Loucy (cell line): Measurements from ENCODE around the gene FAM53A.
"Not testable (repeated sequence)": the region's sequence is repeated elsewhere in the genome, so short reads cannot be mapped to it uniquely, and the experiment has no call there.

Experiments
- H2AFZ ChIP-seq: fragments of 200-600 bp; sonication (generic); 2 replicates; pipeline ENCODE4 v1.6.0; 2016; ENCODE audit warnings: antibody characterized with exemption, mild to moderate bottlenecking, low read length, moderate library complexity
- H3F3A ChIP-seq: fragments of 200-600 bp; 2 replicates; pipeline ENCODE4 v1.6.0; 2016; ENCODE audit warnings: antibody characterized with exemption, low read depth, mild to moderate bottlenecking
- H3K27me3 ChIP-seq: fragments of 200-600 bp; sonication (generic); 2 replicates; pipeline ENCODE4 v1.6.1; 2014; ENCODE audit warnings: low read length, mild to moderate bottlenecking; ENCODE audit not compliant: insufficient read depth, poor library complexity, severe bottlenecking
- H3K36me3 ChIP-seq: fragments of 200-600 bp; sonication (generic); 2 replicates; pipeline ENCODE4 v1.6.1; 2016; ENCODE audit warnings: low read length; ENCODE audit not compliant: insufficient read depth
- H3K4me1 ChIP-seq: fragments of 200-600 bp; sonication (generic); 2 replicates; pipeline ENCODE4 v1.5.1; 2014; ENCODE audit warnings: low read length, mild to moderate bottlenecking; ENCODE audit not compliant: insufficient read depth, poor library complexity, severe bottlenecking
- H3K4me2 ChIP-seq: fragments of 200-600 bp; sonication (generic); 2 replicates; pipeline ENCODE4 v1.6.0; 2014; ENCODE audit warnings: antibody characterized with exemption, low read length, low read depth, mild to moderate bottlenecking; ENCODE audit not compliant: poor library complexity, severe bottlenecking
- H3K4me3 ChIP-seq: fragments of 200-600 bp; sonication (generic); 2 replicates; pipeline ENCODE4 v1.5.1; 2014; ENCODE audit warnings: low read length, mild to moderate bottlenecking, mixed read lengths; ENCODE audit not compliant: poor library complexity, severe bottlenecking
- H3K79me2 ChIP-seq: fragments of 200-600 bp; sonication (generic); 2 replicates; pipeline ENCODE4 v1.6.1; 2014; ENCODE audit warnings: low read length; ENCODE audit not compliant: insufficient read depth
- H3K9ac ChIP-seq: fragments of 200-600 bp; sonication (generic); 2 replicates; pipeline ENCODE4 v1.6.0; 2014; ENCODE audit warnings: mild to moderate bottlenecking, low read depth, low read length, moderate library complexity; ENCODE audit not compliant: poor library complexity, severe bottlenecking
- H3K9me2 ChIP-seq: fragments of 200-600 bp; sonication (generic); replicated peaks from 2 replicates; pipeline ENCODE4 v1.6.1; 2016; ENCODE audit warnings: low read depth, low read length, mixed read lengths
- H3K9me3 ChIP-seq: fragments of 200-600 bp; sonication (generic); 2 replicates; pipeline ENCODE4 v1.6.1; 2014; ENCODE audit warnings: mild to moderate bottlenecking, antibody characterized with exemption, low read length, low read depth; ENCODE audit not compliant: insufficient read depth
- H4K20me1 ChIP-seq: fragments of 200-600 bp; sonication (generic); 2 replicates; pipeline ENCODE4 v1.6.0; 2014; ENCODE audit warnings: antibody characterized with exemption, low read length, mild to moderate bottlenecking; ENCODE audit not compliant: insufficient read depth, poor library complexity, severe bottlenecking
- EZH2phosphoT487 ChIP-seq: fragments of 200-600 bp; IDR thresholded peaks from 2 replicates; pipeline ENCODE4 v1.6.1; 2018; ENCODE audit warnings: antibody characterized with exemption, mild to moderate bottlenecking, moderate library complexity, borderline replicate concordance
- TF ChIP-seq, protein P1 (sequence below): fragments of 200-600 bp; sonication (generic); conservative IDR thresholded peaks from 2 replicates; pipeline ENCODE4 v1.5.1; 2014; ENCODE audit warnings: mild to moderate bottlenecking, antibody characterized with exemption, low read length

The FAM53A gene

DNA sequence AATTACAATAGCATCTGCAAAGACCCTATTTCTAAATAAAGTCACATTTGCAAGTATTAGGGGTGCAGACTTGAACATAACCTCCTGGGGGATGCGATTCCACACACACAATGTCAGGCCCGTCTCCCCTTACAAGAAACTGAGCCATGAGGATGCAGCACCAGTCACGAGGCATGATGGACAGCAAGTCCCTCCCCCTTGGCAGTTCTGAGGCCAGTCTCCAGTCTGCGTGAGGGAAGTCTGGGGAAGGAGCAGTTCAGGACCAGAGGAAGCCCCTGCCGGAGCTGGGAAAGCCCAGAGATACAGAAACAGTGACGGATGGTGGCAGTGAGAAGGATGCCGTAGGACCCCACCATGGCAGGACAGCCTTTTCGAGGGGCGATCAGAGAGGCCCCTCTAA is 9.4 kb downstream of the FAM53A start:
- no peak overlapping the region for H3K9ac ChIP-seq
- TF ChIP-seq, protein P1, sequence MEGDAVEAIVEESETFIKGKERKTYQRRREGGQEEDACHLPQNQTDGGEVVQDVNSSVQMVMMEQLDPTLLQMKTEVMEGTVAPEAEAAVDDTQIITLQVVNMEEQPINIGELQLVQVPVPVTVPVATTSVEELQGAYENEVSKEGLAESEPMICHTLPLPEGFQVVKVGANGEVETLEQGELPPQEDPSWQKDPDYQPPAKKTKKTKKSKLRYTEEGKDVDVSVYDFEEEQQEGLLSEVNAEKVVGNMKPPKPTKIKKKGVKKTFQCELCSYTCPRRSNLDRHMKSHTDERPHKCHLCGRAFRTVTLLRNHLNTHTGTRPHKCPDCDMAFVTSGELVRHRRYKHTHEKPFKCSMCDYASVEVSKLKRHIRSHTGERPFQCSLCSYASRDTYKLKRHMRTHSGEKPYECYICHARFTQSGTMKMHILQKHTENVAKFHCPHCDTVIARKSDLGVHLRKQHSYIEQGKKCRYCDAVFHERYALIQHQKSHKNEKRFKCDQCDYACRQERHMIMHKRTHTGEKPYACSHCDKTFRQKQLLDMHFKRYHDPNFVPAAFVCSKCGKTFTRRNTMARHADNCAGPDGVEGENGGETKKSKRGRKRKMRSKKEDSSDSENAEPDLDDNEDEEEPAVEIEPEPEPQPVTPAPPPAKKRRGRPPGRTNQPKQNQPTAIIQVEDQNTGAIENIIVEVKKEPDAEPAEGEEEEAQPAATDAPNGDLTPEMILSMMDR: no peak
- no peak for TF ChIP-seq EZH2phosphoT487

DNA sequence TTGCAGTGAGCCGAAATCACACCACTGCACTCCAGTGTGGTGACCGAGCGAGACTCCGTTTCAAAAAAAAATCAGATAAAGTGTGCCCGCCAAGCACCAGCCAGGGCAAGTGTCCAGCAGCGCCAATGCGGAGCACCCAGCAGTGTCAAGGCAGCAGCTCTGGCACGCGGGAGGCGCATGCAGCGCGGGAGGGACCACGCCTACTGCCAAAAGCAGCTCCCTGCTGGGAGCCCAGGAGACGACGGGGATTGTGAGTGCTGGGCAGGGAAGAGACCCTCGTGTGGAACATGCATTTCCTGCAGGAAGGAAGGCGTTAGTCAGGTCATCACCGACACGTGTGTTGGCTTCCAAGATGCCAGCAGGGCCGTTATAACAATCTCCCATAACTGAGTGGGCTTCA is 10.4 kb downstream of the FAM53A start:
- TF ChIP-seq, protein P1: no peak
- no peak for TF ChIP-seq EZH2phosphoT487
- H3K4me3 ChIP-seq: no peak overlapping the region
- no peaks in the 10 kb centered on the region for H3F3A ChIP-seq
- no peak overlapping the region for H3K4me2 ChIP-seq
- H2AFZ ChIP-seq: no peak overlapping the region
- H3K27me3 ChIP-seq: no peaks in the 10 kb centered on the region
- H3K79me2 ChIP-seq: no peaks in the 10 kb centered on the region
- H3K9me3 ChIP-seq: no peaks in the 10 kb centered on the region
- H3K36me3 ChIP-seq: no peaks in the 10 kb centered on the region
- no peaks in the 10 kb centered on the region for H3K9me2 ChIP-seq
- no peaks in the 10 kb centered on the region for H4K20me1 ChIP-seq
- no peaks in the 10 kb centered on the region for H3K4me1 ChIP-seq
- no peak overlapping the region for H3K9ac ChIP-seq

More for the DNA sequence above, 9.4 kb downstream of the FAM53A start:
- Histone ChIP-seq H3K36me3 (no peaks in the 10 kb centered on the region), H3K4me3 (no peak overlapping the region), H2AFZ (no peak overlapping the region), H3K4me2 (no peak overlapping the region), H3K9me2 (no peaks in the 10 kb centered on the region), H3K9me3 (no peaks in the 10 kb centered on the region), H3K79me2 (no peaks in the 10 kb centered on the region), H3K4me1 (no peaks in the 10 kb centered on the region), H3K27me3 (no peaks in the 10 kb centered on the region), H3F3A (no peaks in the 10 kb centered on the region), H4K20me1 (no peaks in the 10 kb centered on the region)

DNA sequence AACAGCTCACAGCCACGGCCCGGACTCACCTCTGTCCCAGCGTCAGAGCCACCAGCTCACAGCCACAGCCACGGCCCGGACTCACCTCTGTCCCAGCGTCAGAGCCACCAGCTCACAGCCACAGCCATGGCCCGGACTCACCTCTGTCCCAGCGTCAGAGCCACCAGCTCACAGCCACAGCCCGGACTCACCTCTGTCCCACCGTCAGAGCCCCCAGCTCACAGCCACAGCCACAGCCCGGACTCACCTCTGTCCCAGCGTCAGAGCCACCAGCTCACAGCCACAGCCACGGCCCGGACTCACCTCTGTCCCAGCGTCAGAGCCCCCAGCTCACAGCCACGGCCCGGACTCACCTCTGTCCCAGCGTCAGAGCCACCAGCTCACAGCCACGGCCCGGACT is 13.1 kb downstream of the FAM53A start:
- H3K79me2 ChIP-seq, H3K4me2 ChIP-seq, H3K4me1 ChIP-seq, H3K9me3 ChIP-seq, H3K9ac ChIP-seq, H4K20me1 ChIP-seq, H3K9me2 ChIP-seq, H3K4me3 ChIP-seq, H3K36me3 ChIP-seq, H3F3A ChIP-seq, H3K27me3 ChIP-seq, H2AFZ ChIP-seq: not testable (repeated sequence)

DNA sequence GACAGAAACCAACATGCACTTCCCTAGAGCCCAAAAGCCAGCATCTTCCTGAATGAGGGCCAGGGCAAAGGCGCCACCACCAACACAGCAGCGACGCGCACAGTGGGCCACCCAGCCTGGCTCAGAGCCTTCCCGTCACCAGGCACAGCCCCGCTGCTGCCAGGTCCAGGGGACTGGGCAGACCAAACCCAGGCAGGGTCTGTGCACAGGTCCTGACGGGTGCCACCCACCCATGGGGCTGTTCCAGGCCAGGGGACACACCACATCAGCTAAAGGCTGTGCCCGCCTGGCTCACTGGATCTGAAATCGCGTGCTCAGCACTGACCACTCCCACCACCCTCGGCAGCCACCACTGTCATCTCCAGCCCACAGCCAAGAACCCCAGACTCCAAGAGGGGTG is 13.8 kb downstream of the FAM53A start:
- no peak overlapping the region for H3K4me3 ChIP-seq
- no peak for TF ChIP-seq EZH2phosphoT487
- TF ChIP-seq, protein P1: no peak
- H3K4me2 ChIP-seq: no peak overlapping the region
- no peaks in the 10 kb centered on the region for H3K36me3 ChIP-seq
- H4K20me1 ChIP-seq: no peaks in the 10 kb centered on the region
- H3F3A ChIP-seq: no peaks in the 10 kb centered on the region
- H3K79me2 ChIP-seq: no peaks in the 10 kb centered on the region
- H3K27me3 ChIP-seq: no peaks in the 10 kb centered on the region
- no peak overlapping the region for H3K9ac ChIP-seq
- H3K9me3 ChIP-seq: no peaks in the 10 kb centered on the region
- H3K4me1 ChIP-seq: no peaks in the 10 kb centered on the region
- H2AFZ ChIP-seq: no peak overlapping the region
- H3K9me2 ChIP-seq: no peaks in the 10 kb centered on the region
